ENCODE results near the gene PNPLA6.

Gene PNPLA6

DNA sequence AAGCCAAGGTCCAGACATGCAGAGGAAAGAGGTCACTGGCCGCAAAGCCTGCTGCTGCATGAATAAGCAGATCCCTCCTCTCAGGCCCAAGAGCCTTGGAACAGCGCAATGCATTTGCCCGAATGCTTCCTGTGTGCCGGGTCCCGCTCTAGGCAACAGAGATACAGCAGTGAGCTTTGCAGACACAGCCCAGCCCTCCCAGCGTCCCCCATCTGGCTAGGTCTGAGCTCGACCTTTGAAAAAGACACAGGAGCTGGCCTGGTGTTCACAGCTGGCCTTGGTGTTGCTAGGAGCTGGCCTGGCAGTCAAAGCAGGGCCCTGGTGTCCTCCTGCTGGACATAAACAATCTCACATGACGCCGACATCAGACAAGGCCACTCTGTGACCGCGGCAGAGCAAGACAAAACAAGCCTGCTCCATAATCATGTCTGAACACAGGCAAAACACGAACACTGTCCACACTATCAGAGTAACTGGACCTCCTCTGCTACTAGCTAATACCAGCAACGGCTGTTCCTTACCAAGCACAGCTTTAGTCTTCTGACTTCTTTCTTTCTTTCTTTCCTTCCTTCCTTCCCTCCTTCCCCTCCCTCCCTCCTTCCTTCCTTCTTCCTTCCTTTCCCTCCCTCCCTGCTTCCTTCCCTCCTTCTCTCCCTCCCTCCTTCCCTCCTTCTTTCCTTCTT is 41.0 kb upstream of the PNPLA6 start:
- TF ChIP-seq, protein P1, sequence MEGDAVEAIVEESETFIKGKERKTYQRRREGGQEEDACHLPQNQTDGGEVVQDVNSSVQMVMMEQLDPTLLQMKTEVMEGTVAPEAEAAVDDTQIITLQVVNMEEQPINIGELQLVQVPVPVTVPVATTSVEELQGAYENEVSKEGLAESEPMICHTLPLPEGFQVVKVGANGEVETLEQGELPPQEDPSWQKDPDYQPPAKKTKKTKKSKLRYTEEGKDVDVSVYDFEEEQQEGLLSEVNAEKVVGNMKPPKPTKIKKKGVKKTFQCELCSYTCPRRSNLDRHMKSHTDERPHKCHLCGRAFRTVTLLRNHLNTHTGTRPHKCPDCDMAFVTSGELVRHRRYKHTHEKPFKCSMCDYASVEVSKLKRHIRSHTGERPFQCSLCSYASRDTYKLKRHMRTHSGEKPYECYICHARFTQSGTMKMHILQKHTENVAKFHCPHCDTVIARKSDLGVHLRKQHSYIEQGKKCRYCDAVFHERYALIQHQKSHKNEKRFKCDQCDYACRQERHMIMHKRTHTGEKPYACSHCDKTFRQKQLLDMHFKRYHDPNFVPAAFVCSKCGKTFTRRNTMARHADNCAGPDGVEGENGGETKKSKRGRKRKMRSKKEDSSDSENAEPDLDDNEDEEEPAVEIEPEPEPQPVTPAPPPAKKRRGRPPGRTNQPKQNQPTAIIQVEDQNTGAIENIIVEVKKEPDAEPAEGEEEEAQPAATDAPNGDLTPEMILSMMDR (IDR thresholded peaks at IDR 0.05; ENCODE audit: extremely low read depth, insufficient read depth, missing control alignments) = no peak
- in situ Hi-C loops (cut with MboI; ENCODE audit: low pct_unique_long_range_greater_than_20kb, low sequenced_read_pairs, unreplicated experiment) = no loop called here
- DNase-seq (ENCODE audit: low spot score) = no peak

DNA sequence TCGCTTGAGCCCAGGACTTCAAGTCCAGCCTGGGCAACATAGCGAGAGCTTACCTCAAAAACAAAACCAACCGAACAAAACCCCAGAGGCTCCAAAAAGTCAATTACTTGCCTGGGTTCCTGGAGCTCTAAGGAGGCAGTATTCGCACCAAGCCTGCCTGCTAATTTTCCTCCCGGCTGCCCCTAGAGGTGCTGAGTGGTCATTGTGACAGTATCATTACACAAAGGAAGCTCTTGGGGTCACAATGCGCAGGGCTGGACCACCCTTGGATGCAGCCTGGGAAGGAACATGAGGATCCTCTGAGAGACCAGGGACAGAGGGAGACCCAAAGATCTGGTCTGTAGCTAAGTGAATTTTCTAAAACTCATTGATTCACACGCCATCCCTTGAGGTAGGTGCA is 38.2 kb upstream of the PNPLA6 start:
- TF ChIP-seq, protein P1 (IDR thresholded peaks at IDR 0.05; ENCODE audit: extremely low read depth, insufficient read depth, missing control alignments) = peak; percentile 33
- in situ Hi-C loops (cut with MboI; ENCODE audit: low pct_unique_long_range_greater_than_20kb, low sequenced_read_pairs, unreplicated experiment) = no loop called here
- DNase-seq (ENCODE audit: low spot score) = peak; percentile 41

DNA sequence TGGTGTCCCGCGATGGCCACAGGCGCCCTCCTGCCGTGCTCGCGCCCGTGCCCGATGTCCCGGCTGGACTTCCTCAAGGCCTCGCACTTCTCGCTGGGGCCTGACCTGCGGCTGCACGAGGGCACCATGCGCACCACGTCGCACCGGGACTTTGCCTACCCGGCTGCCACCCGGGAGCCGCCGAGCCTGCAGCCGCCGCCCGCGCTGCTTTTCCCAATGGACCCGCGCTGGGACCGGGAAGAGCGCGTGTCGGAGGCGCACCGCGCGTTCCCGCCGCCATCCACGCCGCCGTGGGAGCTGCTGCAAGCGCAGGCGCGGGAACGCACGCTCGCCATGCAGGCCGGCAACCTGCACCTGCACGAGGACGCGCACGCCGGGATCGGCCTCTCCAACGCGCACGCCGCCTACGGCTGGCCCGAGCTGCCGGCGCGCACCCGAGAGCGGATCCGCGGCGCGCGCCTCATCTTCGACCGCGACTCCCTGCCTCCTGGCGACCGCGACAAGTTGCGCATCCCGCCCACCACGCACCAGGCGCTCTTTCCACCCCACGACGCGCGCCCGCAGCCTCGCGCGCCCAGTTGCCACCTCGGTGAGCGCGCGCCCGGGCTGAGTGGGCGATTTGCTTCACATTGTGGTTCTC is 34.6 kb upstream of the PNPLA6 start:
- TF ChIP-seq, protein P1 (IDR thresholded peaks at IDR 0.05; ENCODE audit: extremely low read depth, insufficient read depth, missing control alignments) = no peak
- in situ Hi-C loops (cut with MboI; ENCODE audit: low pct_unique_long_range_greater_than_20kb, low sequenced_read_pairs, unreplicated experiment) = no loop called here
- peak; percentile 74 for DNase-seq (ENCODE audit: low spot score)

- TF ChIP-seq, protein P1 (IDR thresholded peaks at IDR 0.05; ENCODE audit: extremely low read depth, insufficient read depth, missing control alignments) = no peak
- DNase-seq (ENCODE audit: low spot score) = no peak
- in situ Hi-C loops (cut with MboI; ENCODE audit: low pct_unique_long_range_greater_than_20kb, low sequenced_read_pairs, unreplicated experiment) = no loop called here
These were observed 33.0 kb upstream of the PNPLA6 start for GRCh38 chr19:7502552-7502951.

GRCh38 chr19:7504684-7505083 is 30.8 kb upstream of the PNPLA6 start:
- TF ChIP-seq, protein P1 (IDR thresholded peaks at IDR 0.05; ENCODE audit: extremely low read depth, insufficient read depth, missing control alignments) = no peak
- no peak for DNase-seq (ENCODE audit: low spot score)
- in situ Hi-C loops (cut with MboI; ENCODE audit: low pct_unique_long_range_greater_than_20kb, low sequenced_read_pairs, unreplicated experiment) = no loop called here

DNA sequence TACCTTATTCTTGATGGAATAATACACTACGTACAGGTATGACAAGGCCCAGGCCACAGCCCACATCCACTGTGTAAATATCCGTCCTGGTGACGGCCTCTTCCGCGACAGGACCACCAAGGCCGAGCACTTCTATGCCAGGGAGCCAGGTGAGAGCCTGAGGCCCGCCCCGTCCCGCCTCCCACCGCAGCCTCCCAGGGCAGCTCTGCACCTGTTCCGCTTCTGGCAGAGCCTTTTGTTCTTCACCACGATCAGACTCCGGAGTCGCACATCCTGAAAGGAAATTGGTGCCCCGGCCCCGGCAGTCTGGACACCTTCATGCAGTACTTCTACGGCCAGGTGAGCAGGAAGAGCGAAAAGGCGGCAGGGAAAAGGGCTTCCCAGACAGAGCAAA is 30.2 kb upstream of the PNPLA6 start:
- DNase-seq (ENCODE audit: low spot score) = no peak
- in situ Hi-C loops (cut with MboI; ENCODE audit: low pct_unique_long_range_greater_than_20kb, low sequenced_read_pairs, unreplicated experiment) = no loop called here
- TF ChIP-seq, protein P1 (IDR thresholded peaks at IDR 0.05; ENCODE audit: extremely low read depth, insufficient read depth, missing control alignments) = no peak

Data from GM13977 (cell line).